ENCODE measurements around the gene CLDN4. TPM values are rescaled to one million over a fixed set of nuclear protein-coding genes. Genes with fewer than 3 reads are reported as not detected.

The CLDN4 gene
- total RNA-seq, 1 experiment from 2014 or later, result 15.6 TPM

GRCh38 chr7:73852500-73852899 lies 21.7 kb downstream of the CLDN4 start:
- H3K23me2 ChIP-seq (ENCODE audit: insufficient read length, low read depth, low read length, poor library complexity, severe bottlenecking), result no peaks in the 10 kb centered on the region
- no peak overlapping the region for H3K14ac ChIP-seq (ENCODE audit: insufficient read depth, low read length)
- no CpG with 5 or more reads among the region's 5 CpGs for WGBS (ENCODE audit: extremely low coverage, insufficient read length, low lambda C conversion rate)
- no peak overlapping the region for H3K27ac ChIP-seq (ENCODE audit: insufficient read length, low read depth, low read length)
- H2BK12ac ChIP-seq (ENCODE audit: insufficient read length, low read depth, low read length), result no peak overlapping the region
- Mint-ChIP-seq H3K27me3 (ENCODE audit: low read depth) (peaks cover 29% of the 10 kb centered on the region), H3K27ac (no peak overlapping the region), H3K9me3 (peaks cover 2 to 6% of the 10 kb centered on the region in 2 experiments; a peak in 2 of 5 replicates), H3K4me3 (no peak overlapping the region), H3K4me1 (peaks cover 14 to 31% of the 10 kb centered on the region in 2 experiments), H3K36me3 (ENCODE audit: insufficient read depth in 1 of 3, low read depth in 3 of 3) (peaks cover 0 to 4% (median 0%) of the 10 kb centered on the region in 3 experiments; a peak in 2 of 7 replicates)
- no peaks in the 10 kb centered on the region for H3K27me3 ChIP-seq (ENCODE audit: insufficient read depth, low read length)
- no peak overlapping the region for H3K23ac ChIP-seq (ENCODE audit: insufficient read length, low read depth, low read length)
- H2BK20ac ChIP-seq (ENCODE audit: low read depth, low read length, poor library complexity, severe bottlenecking), result no peak overlapping the region
- H4K8ac ChIP-seq (replicated peaks; ENCODE audit: insufficient read length, low read depth, low read length), result no peak overlapping the region
- H3K9ac ChIP-seq (ENCODE audit: extremely low read depth, insufficient read length, low read length), result no peak overlapping the region
- no peak overlapping the region for H3K56ac ChIP-seq (ENCODE audit: insufficient read length, low read depth, low read length)
- H3T11ph ChIP-seq (ENCODE audit: low read length), result no peak overlapping the region
- no peak overlapping the region for H2AFZ ChIP-seq (ENCODE audit: low read length)
- no peak overlapping the region for H2BK5ac ChIP-seq (ENCODE audit: insufficient read length, low read length)
- H3K79me2 ChIP-seq (ENCODE audit: insufficient read depth, low read length), result no peaks in the 10 kb centered on the region
- H4K20me1 ChIP-seq (ENCODE audit: control insufficient read depth, insufficient read depth, insufficient read length), result no peaks in the 10 kb centered on the region
- no peak overlapping the region for H2BK120ac ChIP-seq (ENCODE audit: low read depth, low read length, poor library complexity, severe bottlenecking)
- TF ChIP-seq, protein P1, sequence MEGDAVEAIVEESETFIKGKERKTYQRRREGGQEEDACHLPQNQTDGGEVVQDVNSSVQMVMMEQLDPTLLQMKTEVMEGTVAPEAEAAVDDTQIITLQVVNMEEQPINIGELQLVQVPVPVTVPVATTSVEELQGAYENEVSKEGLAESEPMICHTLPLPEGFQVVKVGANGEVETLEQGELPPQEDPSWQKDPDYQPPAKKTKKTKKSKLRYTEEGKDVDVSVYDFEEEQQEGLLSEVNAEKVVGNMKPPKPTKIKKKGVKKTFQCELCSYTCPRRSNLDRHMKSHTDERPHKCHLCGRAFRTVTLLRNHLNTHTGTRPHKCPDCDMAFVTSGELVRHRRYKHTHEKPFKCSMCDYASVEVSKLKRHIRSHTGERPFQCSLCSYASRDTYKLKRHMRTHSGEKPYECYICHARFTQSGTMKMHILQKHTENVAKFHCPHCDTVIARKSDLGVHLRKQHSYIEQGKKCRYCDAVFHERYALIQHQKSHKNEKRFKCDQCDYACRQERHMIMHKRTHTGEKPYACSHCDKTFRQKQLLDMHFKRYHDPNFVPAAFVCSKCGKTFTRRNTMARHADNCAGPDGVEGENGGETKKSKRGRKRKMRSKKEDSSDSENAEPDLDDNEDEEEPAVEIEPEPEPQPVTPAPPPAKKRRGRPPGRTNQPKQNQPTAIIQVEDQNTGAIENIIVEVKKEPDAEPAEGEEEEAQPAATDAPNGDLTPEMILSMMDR (conservative IDR thresholded peaks at IDR 0.05), result peak; percentile 18; the same call in 1 of the 3 replicates
- H2BK15ac ChIP-seq (ENCODE audit: low read depth, low read length), result no peak overlapping the region
- H4K91ac ChIP-seq (ENCODE audit: insufficient read length, low read depth, low read length), result no peak overlapping the region
- H3K18ac ChIP-seq (ENCODE audit: insufficient read length, low read depth, low read length), result no peak overlapping the region
- H2AK5ac ChIP-seq (ENCODE audit: insufficient read length, low read length), result no peak overlapping the region
- no peak overlapping the region for H3K4ac ChIP-seq (ENCODE audit: low read depth, low read length)
- H3K9me3 ChIP-seq (ENCODE audit: control insufficient read depth, low read depth, low read length), result no peaks in the 10 kb centered on the region
- H3K4me2 ChIP-seq (ENCODE audit: insufficient read depth, insufficient read length, low read length), result no peak overlapping the region
- no peak overlapping the region for H4K5ac ChIP-seq (ENCODE audit: insufficient read length, low read depth, low read length)
- H3K79me1 ChIP-seq (ENCODE audit: insufficient read depth, low read depth, low read length, poor library complexity, severe bottlenecking), result no peaks in the 10 kb centered on the region
- DNase-seq, result no peak
- H3K4me1 ChIP-seq (ENCODE audit: insufficient read depth, low read length), result no peaks in the 10 kb centered on the region
